Measurements from ENCODE around the gene LIPC. TPM values are rescaled to one million over a fixed set of nuclear protein-coding genes. Genes with fewer than 3 reads are reported as not detected.

The LIPC gene
- polyA plus RNA-seq, 1 donor (not counting 4 experiments of a cell fraction or from before 2014, with no cell fraction given), result not detected

DNA sequence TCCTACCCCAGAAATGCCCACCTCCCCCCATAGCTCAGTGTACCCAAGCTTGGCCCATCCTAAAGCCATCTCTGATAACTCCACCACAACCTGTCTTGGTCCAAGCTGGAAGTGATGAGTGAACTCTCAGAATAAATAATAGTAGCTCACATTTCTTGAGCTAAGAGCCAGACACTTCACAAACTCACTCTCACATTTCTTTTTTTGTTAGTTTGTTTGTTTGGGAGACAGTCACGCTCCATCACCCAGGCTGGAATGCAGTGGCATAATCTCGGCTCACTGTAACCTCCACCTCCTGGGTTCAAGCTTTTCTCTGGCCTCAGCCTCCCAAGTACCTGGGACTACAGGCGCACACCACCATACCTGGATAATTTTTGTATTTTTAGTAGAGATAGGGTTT, 46.2 kb downstream of the LIPC start:
- no peaks in the 10 kb centered on the region for H3K9me3 ChIP-seq (ENCODE audit: control insufficient read depth, low read depth, low read length)
- no peak for FAIRE-seq
- no peaks in the 10 kb centered on the region for H3K36me3 ChIP-seq (ENCODE audit: control insufficient read depth in 2 of 2, extremely low read depth in 1 of 2, insufficient read depth in 2 of 2, low read length in 2 of 2)

GRCh38 chr15:58478579-58478978, 46.8 kb downstream of the LIPC start:
- no peak overlapping the region for H3K4me2 ChIP-seq (ENCODE audit: control insufficient read depth, extremely low read depth, insufficient read depth, low read depth, low read length)
- no peak for FAIRE-seq
- DNase-seq (ENCODE audit: low read depth, low spot score), result no peak
- TF ChIP-seq EZH2 (IDR thresholded peaks at IDR 0.05; ENCODE audit: low read length) (no peak), CTCF (optimal IDR thresholded peaks at IDR 0.05 in 1 of 3, IDR thresholded peaks at IDR 0.05 in 1 of 3, conservative IDR thresholded peaks at IDR 0.05 in 1 of 3; ENCODE audit: extremely low read depth in 1 of 3, insufficient read depth in 2 of 3, low read length in 3 of 3) (no peak)
- H3K9ac ChIP-seq (ENCODE audit: control insufficient read depth, extremely low read depth, insufficient read depth, low read length), result no peak overlapping the region
- no peak overlapping the region for H2AFZ ChIP-seq (ENCODE audit: control insufficient read depth, low read length)
- no peaks in the 10 kb centered on the region for H3K9me3 ChIP-seq (ENCODE audit: control insufficient read depth, low read depth, low read length)
- H4K20me1 ChIP-seq (ENCODE audit: control insufficient read depth, extremely low read depth, insufficient read depth, low read length), result no peaks in the 10 kb centered on the region
- H3K27me3 ChIP-seq (ENCODE audit: control insufficient read depth, extremely low read depth, insufficient read depth, low read length), result no peaks in the 10 kb centered on the region
- dilution Hi-C loops (cut with MboI; ENCODE audit: extremely low pct_ligation_motif_present, low sequenced_read_pairs), result no loop called here
- no peak overlapping the region for H3K27ac ChIP-seq (ENCODE audit: control insufficient read depth, insufficient read depth, low read length)
- no peaks in the 10 kb centered on the region for H3K9me1 ChIP-seq (ENCODE audit: control insufficient read depth, extremely low read depth, insufficient read depth, low read length)
- no peak overlapping the region for H3K4me3 ChIP-seq (ENCODE audit: control insufficient read depth in 2 of 3, extremely low read depth in 1 of 3, insufficient read depth in 2 of 3, low read depth in 1 of 3, low read length in 3 of 3)
- no peaks in the 10 kb centered on the region for H3K79me2 ChIP-seq (ENCODE audit: control insufficient read depth, insufficient read depth, low read length)
- no peaks in the 10 kb centered on the region for H3K36me3 ChIP-seq (ENCODE audit: control insufficient read depth in 2 of 2, extremely low read depth in 1 of 2, insufficient read depth in 2 of 2, low read length in 2 of 2)
- H3K4me1 ChIP-seq (ENCODE audit: control insufficient read depth, extremely low read depth, insufficient read depth, low read length), result peaks cover 14% of the 10 kb centered on the region

More for the DNA sequence above, 46.2 kb downstream of the LIPC start:
- H3K79me2 ChIP-seq (ENCODE audit: control insufficient read depth, insufficient read depth, low read length), result no peaks in the 10 kb centered on the region
- no peak overlapping the region for H3K4me2 ChIP-seq (ENCODE audit: control insufficient read depth, extremely low read depth, insufficient read depth, low read depth, low read length)
- no peaks in the 10 kb centered on the region for H3K27me3 ChIP-seq (ENCODE audit: control insufficient read depth, extremely low read depth, insufficient read depth, low read length)
- no peaks in the 10 kb centered on the region for H4K20me1 ChIP-seq (ENCODE audit: control insufficient read depth, extremely low read depth, insufficient read depth, low read length)
- H3K4me1 ChIP-seq (ENCODE audit: control insufficient read depth, extremely low read depth, insufficient read depth, low read length), result peaks cover 19% of the 10 kb centered on the region
- TF ChIP-seq CTCF (optimal IDR thresholded peaks at IDR 0.05 in 1 of 3, IDR thresholded peaks at IDR 0.05 in 1 of 3, conservative IDR thresholded peaks at IDR 0.05 in 1 of 3; ENCODE audit: extremely low read depth in 1 of 3, insufficient read depth in 2 of 3, low read length in 3 of 3) (no peak), EZH2 (IDR thresholded peaks at IDR 0.05; ENCODE audit: low read length) (no peak)
- H3K27ac ChIP-seq (ENCODE audit: control insufficient read depth, insufficient read depth, low read length), result no peak overlapping the region
- no peak overlapping the region for H2AFZ ChIP-seq (ENCODE audit: control insufficient read depth, low read length)
- DNase-seq (ENCODE audit: low read depth, low spot score), result no peak
- H3K4me3 ChIP-seq (ENCODE audit: control insufficient read depth in 2 of 3, extremely low read depth in 1 of 3, insufficient read depth in 2 of 3, low read depth in 1 of 3, low read length in 3 of 3), result no peak overlapping the region
- H3K9ac ChIP-seq (ENCODE audit: control insufficient read depth, extremely low read depth, insufficient read depth, low read length), result no peak overlapping the region
- dilution Hi-C loops (cut with MboI; ENCODE audit: extremely low pct_ligation_motif_present, low sequenced_read_pairs), result no loop called here
- no peaks in the 10 kb centered on the region for H3K9me1 ChIP-seq (ENCODE audit: control insufficient read depth, extremely low read depth, insufficient read depth, low read length)
